NCI-H2081 (cell line): Measurements from ENCODE around the gene GSTA5.
"Not testable (repeated sequence)": the region's sequence is repeated elsewhere in the genome, so short reads cannot be mapped to it uniquely, and the experiment has no call there.

ENCODE experiments used
- DNase-seq, 2 experiments: peaks; one replicate each; lab custom pipeline; 2025; lab: John Stamatoyannopoulos, UW

GSTA5 gene

DNA sequence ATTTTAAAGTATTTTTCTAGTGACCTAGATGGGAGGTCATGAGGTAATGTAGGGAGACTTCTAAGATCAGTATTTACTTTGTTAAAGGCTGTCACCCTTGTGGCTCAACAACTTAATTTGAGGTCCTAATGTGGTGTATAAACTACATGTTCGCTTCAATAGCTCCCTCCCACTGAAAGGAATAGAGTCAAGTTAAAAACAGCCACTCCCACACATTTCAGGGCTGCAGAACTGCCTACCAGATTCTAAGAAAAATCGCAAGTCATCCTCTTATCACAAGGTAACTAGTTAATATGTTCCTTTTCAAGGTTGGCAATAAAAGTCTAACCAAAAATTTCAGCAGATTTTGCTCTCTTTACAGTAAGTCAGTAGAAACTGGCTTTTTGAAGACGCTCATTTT lies 52.1 kb downstream of the GSTA5 start:
- no peak for DNase-seq

DNA sequence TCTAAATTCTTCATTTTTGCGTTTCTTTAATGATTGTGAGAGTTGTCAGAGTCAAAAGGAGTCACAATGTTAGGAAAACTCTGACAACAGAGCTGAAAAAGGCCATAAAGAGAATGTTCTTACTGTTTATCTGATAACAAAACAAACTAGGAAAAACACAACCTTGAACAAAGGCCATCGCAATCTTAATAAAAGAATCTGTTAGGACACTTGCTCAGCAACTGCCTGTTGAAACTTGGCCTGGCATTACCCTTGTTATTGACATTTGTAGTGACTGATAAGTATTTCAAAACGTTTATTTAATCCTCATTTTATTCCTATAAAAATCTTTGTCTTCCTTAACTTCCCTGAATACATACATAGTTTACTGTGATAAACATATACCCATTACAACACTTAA lies 52.7 kb downstream of the GSTA5 start:
- no peak for DNase-seq

DNA sequence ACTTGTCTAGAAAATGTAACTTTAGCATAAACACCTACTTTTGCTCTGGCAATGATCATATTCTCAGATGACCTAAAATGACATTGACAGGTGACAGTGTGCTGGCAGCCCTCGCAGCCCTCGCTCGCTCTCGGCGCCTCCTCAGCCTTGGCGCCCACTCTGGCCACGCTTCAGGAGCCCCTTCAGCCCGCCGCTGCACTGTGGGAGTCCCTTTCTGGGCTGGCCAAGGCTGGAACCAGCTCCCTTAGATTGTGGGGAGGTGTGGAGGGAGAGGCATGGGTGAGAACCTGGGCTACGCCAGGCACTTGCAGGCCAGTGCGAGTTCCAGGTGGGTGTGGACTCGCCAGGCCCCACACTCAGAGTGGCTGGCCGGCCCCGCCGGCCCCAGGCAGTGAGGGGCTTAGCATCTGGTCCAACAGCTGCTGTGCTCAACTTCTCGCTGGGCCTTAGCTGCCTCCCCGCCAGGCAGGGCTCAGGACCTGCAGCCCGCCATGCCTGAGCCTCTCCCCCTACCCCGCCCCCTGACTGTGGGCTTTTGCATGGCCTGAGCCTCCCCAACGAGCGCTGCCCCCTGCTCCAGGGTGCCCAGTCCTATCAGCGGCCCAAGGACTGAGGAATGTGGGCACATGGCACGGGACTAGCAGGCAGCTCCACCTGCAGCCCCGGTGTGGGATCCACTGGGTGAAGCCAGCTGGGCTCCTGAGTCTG lies 54.2 kb downstream of the GSTA5 start:
- DNase-seq, result no peak

- peak in 1 of 2 experiments; percentile 33 for DNase-seq
These were observed 57.8 kb downstream of the GSTA5 start for GRCh38 chr6:52782696-52783274.

- DNase-seq, result not testable (repeated sequence)
These were observed 58.4 kb downstream of the GSTA5 start for GRCh38 chr6:52782209-52782608.
